H9 (cell line): Measurements from ENCODE around the gene ZNF555. TPM values are rescaled to one million over a fixed set of nuclear protein-coding genes. Genes with fewer than 3 reads are reported as not detected.

ENCODE experiments used
- DNase-seq: peaks from one replicate; pipeline ENCODE4 v3.0.0-alpha.2; 2017
- H2AFZ ChIP-seq: one replicate; pipeline ENCODE4 v1.6.1; 2013; ENCODE audit warnings: mild to moderate bottlenecking, low read length, control low read depth, moderate library complexity
- H2AK5ac ChIP-seq: 2 replicates; pipeline ENCODE4 v1.6.1; 2013; ENCODE audit warnings: low read length, control low read depth, mixed read lengths; ENCODE audit not compliant: insufficient read length
- H2BK120ac ChIP-seq: one replicate; pipeline ENCODE4 v1.6.1; 2013; ENCODE audit warnings: low read depth, mild to moderate bottlenecking, low read length, control low read depth, inconsistent platforms; ENCODE audit not compliant: poor library complexity, severe bottlenecking
- H2BK12ac ChIP-seq: 2 replicates; pipeline ENCODE4 v1.6.1; 2013; ENCODE audit warnings: low read length, control low read depth, mixed read lengths, low read depth; ENCODE audit not compliant: insufficient read length
- H2BK15ac ChIP-seq: 2 replicates; pipeline ENCODE4 v1.6.1; 2013; ENCODE audit warnings: low read depth, low read length, control low read depth
- H2BK20ac ChIP-seq: one replicate; pipeline ENCODE4 v1.6.1; 2013; ENCODE audit warnings: low read depth, mild to moderate bottlenecking, low read length, control low read depth, inconsistent platforms; ENCODE audit not compliant: poor library complexity, severe bottlenecking
- H2BK5ac ChIP-seq: 2 replicates; pipeline ENCODE4 v1.6.1; 2013; ENCODE audit warnings: low read length, control low read depth, mixed read lengths; ENCODE audit not compliant: insufficient read length
- H3K14ac ChIP-seq: 2 replicates; pipeline ENCODE4 v1.6.1; 2013; ENCODE audit warnings: low read length, control low read depth; ENCODE audit not compliant: insufficient read depth
- H3K18ac ChIP-seq: 2 replicates; pipeline ENCODE4 v1.6.1; 2013; ENCODE audit warnings: low read depth, mild to moderate bottlenecking, mixed read lengths, low read length, control low read depth; ENCODE audit not compliant: insufficient read length
- H3K23ac ChIP-seq: 2 replicates; pipeline ENCODE4 v1.6.1; 2013; ENCODE audit warnings: low read length, control low read depth, mixed read lengths, low read depth; ENCODE audit not compliant: insufficient read length
- H3K23me2 ChIP-seq: 2 replicates; pipeline ENCODE4 v1.6.1; 2013; ENCODE audit warnings: low read depth, mild to moderate bottlenecking, mixed read lengths, low read length, control low read depth; ENCODE audit not compliant: insufficient read length, poor library complexity, severe bottlenecking
- H3K27ac ChIP-seq: 2 replicates; pipeline ENCODE4 v1.5.1; 2013; ENCODE audit warnings: low read length, control low read depth, mixed read lengths, low read depth; ENCODE audit not compliant: insufficient read length
- H3K27me3 ChIP-seq: 2 replicates; pipeline ENCODE4 v1.6.1; 2013; ENCODE audit warnings: low read length, control low read depth, inconsistent platforms; ENCODE audit not compliant: insufficient read depth
- H3K4ac ChIP-seq: 2 replicates; pipeline ENCODE4 v1.6.1; 2013; ENCODE audit warnings: low read depth, mild to moderate bottlenecking, control low read depth, inconsistent platforms, low read length, moderate library complexity
- H3K4me1 ChIP-seq: 2 replicates; pipeline ENCODE4 v1.6.1; 2013; ENCODE audit warnings: low read length, control low read depth, inconsistent platforms; ENCODE audit not compliant: insufficient read depth
- H3K4me2 ChIP-seq: 2 replicates; pipeline ENCODE4 v1.6.1; 2013; ENCODE audit warnings: low read length, control low read depth, mixed read lengths; ENCODE audit not compliant: insufficient read length, insufficient read depth
- H3K56ac ChIP-seq: 2 replicates; pipeline ENCODE4 v1.6.1; 2013; ENCODE audit warnings: low read depth, mild to moderate bottlenecking, mixed read lengths, low read length, control low read depth; ENCODE audit not compliant: insufficient read length
- H3K79me1 ChIP-seq: 2 replicates; pipeline ENCODE4 v1.6.1; 2013; ENCODE audit warnings: low read depth, mild to moderate bottlenecking, moderate library complexity, low read length, control low read depth, inconsistent platforms; ENCODE audit not compliant: insufficient read depth, poor library complexity, severe bottlenecking
- H3K79me2 ChIP-seq: 2 replicates; pipeline ENCODE4 v1.6.1; 2013; ENCODE audit warnings: low read length, control low read depth, inconsistent platforms; ENCODE audit not compliant: insufficient read depth
- H3K9ac ChIP-seq: 2 replicates; pipeline ENCODE4 v1.6.1; 2013; ENCODE audit warnings: low read length, control low read depth, mixed read lengths; ENCODE audit not compliant: insufficient read length; ENCODE audit errors: extremely low read depth
- H3K9me3 ChIP-seq: one replicate; pipeline ENCODE4 v1.6.1; 2013; ENCODE audit warnings: low read depth, low read length, inconsistent platforms; ENCODE audit not compliant: control insufficient read depth
- H3T11ph ChIP-seq: one replicate; pipeline ENCODE4 v1.6.1; 2013; ENCODE audit warnings: mild to moderate bottlenecking, low read length, control low read depth, inconsistent platforms
- H4K20me1 ChIP-seq: one replicate; pipeline ENCODE4 v1.6.1; 2013; ENCODE audit not compliant: control insufficient read depth, insufficient read length, insufficient read depth
- H4K5ac ChIP-seq: 2 replicates; pipeline ENCODE4 v1.6.1; 2013; ENCODE audit warnings: low read depth, mild to moderate bottlenecking, mixed read lengths, low read length, control low read depth; ENCODE audit not compliant: insufficient read length
- H4K8ac ChIP-seq: replicated peaks from 2 replicates; pipeline ENCODE4 v1.6.1; 2013; ENCODE audit warnings: low read length, control low read depth, mixed read lengths, low read depth; ENCODE audit not compliant: insufficient read length
- H4K91ac ChIP-seq: 2 replicates; pipeline ENCODE4 v1.6.1; 2013; ENCODE audit warnings: low read depth, mild to moderate bottlenecking, moderate library complexity, mixed read lengths, low read length, control low read depth; ENCODE audit not compliant: insufficient read length
- H3K27ac Mint-ChIP-seq, 3 experiments: 2 replicates in 2 of 3; 3 replicates in 1 of 3; pipeline ENCODE4 v1.8.0; 2020 to 2021; ENCODE audit warnings: mixed read lengths in 3 of 3, mild to moderate bottlenecking in 1 of 3, moderate library complexity in 1 of 3
- H3K27me3 Mint-ChIP-seq: 2 replicates; pipeline ENCODE4 v1.8.0; 2021; ENCODE audit warnings: low read depth, mild to moderate bottlenecking, moderate library complexity, mixed read lengths
- H3K36me3 Mint-ChIP-seq, 3 experiments: 2 replicates in 2 of 3; 3 replicates in 1 of 3; pipeline ENCODE4 v1.8.0; 2020 to 2021; ENCODE audit warnings: low read depth in 3 of 3, mixed read lengths in 3 of 3; ENCODE audit not compliant: insufficient read depth in 1 of 3
- H3K4me1 Mint-ChIP-seq, 2 experiments: 2 replicates each; pipeline ENCODE4 v1.8.0; 2020; ENCODE audit warnings: mixed read lengths in 2 of 2
- H3K4me3 Mint-ChIP-seq, 2 experiments: 2 replicates in 1 of 2; 3 replicates in 1 of 2; pipeline ENCODE4 v1.8.0; 2020 to 2021; ENCODE audit warnings: mild to moderate bottlenecking in 2 of 2, mixed read lengths in 2 of 2, moderate library complexity in 1 of 2
- H3K9me3 Mint-ChIP-seq, 2 experiments: 2 replicates in 1 of 2; 3 replicates in 1 of 2; pipeline ENCODE4 v1.8.0; 2020; ENCODE audit warnings: mild to moderate bottlenecking in 2 of 2, mixed read lengths in 2 of 2, moderate library complexity in 1 of 2
- WGBS: extraction: QIAGEN DNeasy Blood & Tissue Kit; methylation state at CpG from one replicate; pipeline ENCODE4 v1.1.7; 2013; ENCODE audit warnings: missing lambda C conversion rate, low lambda C conversion rate, mixed read lengths; ENCODE audit not compliant: insufficient read length; ENCODE audit errors: extremely low coverage; 5-methylcytosine and 5-hydroxymethylcytosine counted together
- total RNA-seq: library from RNA; stranded (reverse); gene quantifications from 2 replicates; pipeline ENCODE4 v1.2.1, GENCODE V29; 2021
- TF ChIP-seq, protein P1 (sequence below): fragments of 200-600 bp; sonication (generic); conservative IDR thresholded peaks from 3 replicates; pipeline ENCODE4 v1.8.0; 2021; ENCODE audit warnings: antibody characterized with exemption, mild to moderate bottlenecking

Gene ZNF555
- total RNA-seq, 1 experiment from 2014 or later = 7.8 TPM

DNA sequence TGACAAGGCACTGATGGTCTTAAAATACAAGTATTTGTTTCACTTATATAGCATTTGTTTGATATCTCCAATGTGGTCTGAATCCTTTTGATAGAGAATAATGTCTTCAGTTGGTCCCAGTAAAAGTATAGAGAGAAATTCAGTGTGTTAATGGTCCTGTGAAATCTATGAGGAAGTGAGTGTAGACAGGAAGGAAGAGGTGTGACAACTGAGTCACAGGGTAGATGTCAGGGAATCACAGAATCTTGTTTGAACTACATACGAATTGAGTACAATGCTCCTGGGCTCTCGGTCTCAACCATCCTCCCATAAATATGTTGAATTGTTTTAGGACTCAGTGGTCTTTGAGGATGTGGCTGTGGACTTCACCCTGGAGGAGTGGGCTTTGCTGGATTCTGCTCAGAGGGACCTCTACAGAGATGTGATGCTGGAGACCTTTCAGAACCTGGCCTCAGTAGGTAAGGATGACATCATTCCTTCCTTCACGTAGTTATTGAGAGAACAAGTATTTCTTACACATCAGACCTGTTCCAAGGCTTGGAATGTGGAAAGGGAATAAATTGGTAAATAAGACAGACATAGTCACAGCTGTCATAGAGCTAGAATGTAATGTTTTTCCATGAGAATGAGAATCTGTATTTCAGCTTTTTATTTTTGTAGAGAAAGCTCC is 9.1 kb downstream of the ZNF555 start:
- no peak overlapping the region for H3K14ac ChIP-seq
- H3K79me2 ChIP-seq = 0 out of 2 replicates have a peak, but pooled peaks cover 2% of the 10 kb centered on the region
- H3K27ac ChIP-seq = no peak overlapping the region
- no peak overlapping the region for H3K4ac ChIP-seq
- no peak overlapping the region for H4K91ac ChIP-seq
- no peaks in the 10 kb centered on the region for H4K20me1 ChIP-seq
- H3T11ph ChIP-seq = no peak overlapping the region
- H2BK120ac ChIP-seq = no peak overlapping the region
- no peaks in the 10 kb centered on the region for H3K4me1 Mint-ChIP-seq
- no peaks in the 10 kb centered on the region for H3K27me3 ChIP-seq
- no peak overlapping the region for H2BK20ac ChIP-seq
- no peak overlapping the region for H3K27ac Mint-ChIP-seq
- H3K4me1 ChIP-seq = no peaks in the 10 kb centered on the region
- no peak overlapping the region for H3K4me2 ChIP-seq
- H2AK5ac ChIP-seq = no peak overlapping the region
- no peak overlapping the region for H2BK15ac ChIP-seq
- no peaks in the 10 kb centered on the region for H3K23me2 ChIP-seq
- H4K8ac ChIP-seq = no peak overlapping the region
- no peaks in the 10 kb centered on the region for H3K79me1 ChIP-seq
- no peak overlapping the region for H2BK12ac ChIP-seq
- no peak overlapping the region for H2AFZ ChIP-seq
- no peak overlapping the region for H4K5ac ChIP-seq
- H2BK5ac ChIP-seq = no peak overlapping the region
- H3K4me3 Mint-ChIP-seq = no peak overlapping the region; a peak in 1 of 5 replicates
- H3K56ac ChIP-seq = no peak overlapping the region
- H3K9me3 ChIP-seq = peaks cover 51% of the 10 kb centered on the region
- H3K9ac ChIP-seq = no peak overlapping the region
- H3K9me3 Mint-ChIP-seq = peaks cover 75 to 86% of the 10 kb centered on the region in 2 experiments
- no peak overlapping the region for H3K23ac ChIP-seq
- TF ChIP-seq, protein P1, sequence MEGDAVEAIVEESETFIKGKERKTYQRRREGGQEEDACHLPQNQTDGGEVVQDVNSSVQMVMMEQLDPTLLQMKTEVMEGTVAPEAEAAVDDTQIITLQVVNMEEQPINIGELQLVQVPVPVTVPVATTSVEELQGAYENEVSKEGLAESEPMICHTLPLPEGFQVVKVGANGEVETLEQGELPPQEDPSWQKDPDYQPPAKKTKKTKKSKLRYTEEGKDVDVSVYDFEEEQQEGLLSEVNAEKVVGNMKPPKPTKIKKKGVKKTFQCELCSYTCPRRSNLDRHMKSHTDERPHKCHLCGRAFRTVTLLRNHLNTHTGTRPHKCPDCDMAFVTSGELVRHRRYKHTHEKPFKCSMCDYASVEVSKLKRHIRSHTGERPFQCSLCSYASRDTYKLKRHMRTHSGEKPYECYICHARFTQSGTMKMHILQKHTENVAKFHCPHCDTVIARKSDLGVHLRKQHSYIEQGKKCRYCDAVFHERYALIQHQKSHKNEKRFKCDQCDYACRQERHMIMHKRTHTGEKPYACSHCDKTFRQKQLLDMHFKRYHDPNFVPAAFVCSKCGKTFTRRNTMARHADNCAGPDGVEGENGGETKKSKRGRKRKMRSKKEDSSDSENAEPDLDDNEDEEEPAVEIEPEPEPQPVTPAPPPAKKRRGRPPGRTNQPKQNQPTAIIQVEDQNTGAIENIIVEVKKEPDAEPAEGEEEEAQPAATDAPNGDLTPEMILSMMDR = no peak
- no peak for DNase-seq
- no peaks in the 10 kb centered on the region for H3K27me3 Mint-ChIP-seq
- no CpG with 5 or more reads among the region's 3 CpGs for WGBS
- H3K36me3 Mint-ChIP-seq = peaks cover 80 to 88% (median 83%) of the 10 kb centered on the region in 3 experiments
- no peak overlapping the region for H3K18ac ChIP-seq
